Esophagus squamous epithelium (tissue), 4 donors: ENCODE measurements around the gene GPC6.

ENCODE experiments used
- POLR2A ChIP-seq, 4 donors: fragments of 450-650 bp; IDR thresholded peaks; one replicate each; pipeline ENCODE4 v1.6.1; 2017; ENCODE audit warnings: antibody characterized with exemption in 4 of 4, mild to moderate bottlenecking in 4 of 4, moderate library complexity in 3 of 4
- TF ChIP-seq, protein P1 (sequence below), 6 experiments: fragments of 450-650 bp in 4 of 6; fragments of 200-600 bp in 2 of 6; sonication (generic) in 2 of 6; IDR thresholded peaks; one replicate each; pipeline ENCODE4 v1.5.1; 2016 to 2019; ENCODE audit warnings: antibody characterized with exemption in 6 of 6, mild to moderate bottlenecking in 4 of 6, moderate library complexity in 4 of 6

DNA sequence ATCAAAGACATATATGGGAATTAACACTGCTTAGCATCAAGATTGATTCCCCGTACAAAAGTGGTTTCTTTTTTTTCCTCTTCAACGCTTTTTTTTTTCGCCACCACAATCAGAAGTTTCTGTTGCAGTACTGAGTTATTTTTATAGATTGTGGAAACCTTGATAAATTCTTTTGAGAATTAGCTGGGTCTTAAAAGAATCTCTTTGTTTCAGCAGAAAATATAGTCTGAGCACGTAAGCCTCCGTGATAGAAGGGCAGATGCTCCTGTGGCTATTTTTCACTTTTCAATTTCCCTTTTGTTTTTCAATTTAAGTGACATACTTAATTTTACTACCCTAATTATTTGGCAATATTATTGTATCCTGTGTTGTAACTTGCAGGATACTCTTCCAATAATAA is 721.0 kb downstream of the GPC6 start:
- TF ChIP-seq, protein P1, sequence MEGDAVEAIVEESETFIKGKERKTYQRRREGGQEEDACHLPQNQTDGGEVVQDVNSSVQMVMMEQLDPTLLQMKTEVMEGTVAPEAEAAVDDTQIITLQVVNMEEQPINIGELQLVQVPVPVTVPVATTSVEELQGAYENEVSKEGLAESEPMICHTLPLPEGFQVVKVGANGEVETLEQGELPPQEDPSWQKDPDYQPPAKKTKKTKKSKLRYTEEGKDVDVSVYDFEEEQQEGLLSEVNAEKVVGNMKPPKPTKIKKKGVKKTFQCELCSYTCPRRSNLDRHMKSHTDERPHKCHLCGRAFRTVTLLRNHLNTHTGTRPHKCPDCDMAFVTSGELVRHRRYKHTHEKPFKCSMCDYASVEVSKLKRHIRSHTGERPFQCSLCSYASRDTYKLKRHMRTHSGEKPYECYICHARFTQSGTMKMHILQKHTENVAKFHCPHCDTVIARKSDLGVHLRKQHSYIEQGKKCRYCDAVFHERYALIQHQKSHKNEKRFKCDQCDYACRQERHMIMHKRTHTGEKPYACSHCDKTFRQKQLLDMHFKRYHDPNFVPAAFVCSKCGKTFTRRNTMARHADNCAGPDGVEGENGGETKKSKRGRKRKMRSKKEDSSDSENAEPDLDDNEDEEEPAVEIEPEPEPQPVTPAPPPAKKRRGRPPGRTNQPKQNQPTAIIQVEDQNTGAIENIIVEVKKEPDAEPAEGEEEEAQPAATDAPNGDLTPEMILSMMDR (IDR thresholded peaks at IDR 0.05) = no peak
- TF ChIP-seq POLR2A (IDR thresholded peaks at IDR 0.05) = no peak
